NCI-H2196 treated with DMSO at 0.1 percent for 48 hours (cell line): Measurements from ENCODE around the gene RMRP.
"Not testable (repeated sequence)": the region's sequence is repeated elsewhere in the genome, so short reads cannot be mapped to it uniquely, and the experiment has no call there.

Experiments
- DNase-seq: peaks from one replicate; lab custom pipeline; 2025; ENCODE audit not compliant: unreplicated experiment; lab: John Stamatoyannopoulos, UW

Gene RMRP

GRCh38 chr9:35615981-35616680, 41.7 kb downstream of the RMRP start:
- no peak for DNase-seq

GRCh38 chr9:35612843-35613242, 45.0 kb downstream of the RMRP start:
- DNase-seq: no peak

GRCh38 chr9:35612066-35612465, 45.8 kb downstream of the RMRP start:
- DNase-seq: not testable (repeated sequence)

GRCh38 chr9:35611230-35611797, 46.5 kb downstream of the RMRP start:
- DNase-seq: no peak

- DNase-seq: no peak
Observed at GRCh38 chr9:35609820-35610163, 48.0 kb downstream of the RMRP start.

DNA sequence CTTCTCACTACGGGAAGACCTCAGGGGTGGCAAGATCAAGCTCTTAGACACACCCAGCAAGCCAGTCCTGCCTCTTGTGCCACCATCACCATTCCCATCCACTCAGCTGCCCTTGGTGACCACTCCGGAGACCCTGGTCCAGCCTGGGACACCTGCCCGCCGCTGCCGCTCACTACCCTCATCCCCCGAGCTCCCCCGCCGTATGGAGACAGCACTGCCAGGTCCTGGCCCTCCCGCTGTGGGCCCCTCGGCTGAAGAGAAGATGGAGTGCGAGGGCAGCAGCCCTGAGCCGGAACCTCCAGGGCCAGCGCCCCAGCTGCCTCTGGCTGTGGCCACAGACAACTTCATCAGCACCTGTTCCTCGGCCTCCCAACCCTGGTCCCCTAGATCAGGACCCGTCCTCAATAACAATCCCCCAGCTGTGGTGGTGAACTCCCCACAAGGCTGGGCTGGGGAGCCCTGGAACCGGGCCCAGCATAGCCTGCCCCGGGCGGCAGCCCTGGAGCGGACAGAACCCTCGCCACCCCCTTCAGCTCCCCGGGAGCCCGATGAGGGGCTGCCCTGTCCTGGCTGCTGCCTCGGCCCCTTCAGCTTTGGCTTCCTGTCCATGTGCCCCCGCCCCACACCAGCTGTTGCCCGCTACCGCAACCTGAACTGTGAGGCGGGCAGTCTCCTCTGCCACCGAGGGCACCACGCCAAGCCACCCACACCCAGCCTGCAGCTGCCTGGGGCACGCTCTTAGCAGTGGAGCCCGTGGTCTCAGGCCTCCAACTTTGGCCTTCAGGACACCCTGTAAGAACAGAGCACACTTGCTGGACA, 48.6 kb downstream of the RMRP start:
- no peak for DNase-seq

DNA sequence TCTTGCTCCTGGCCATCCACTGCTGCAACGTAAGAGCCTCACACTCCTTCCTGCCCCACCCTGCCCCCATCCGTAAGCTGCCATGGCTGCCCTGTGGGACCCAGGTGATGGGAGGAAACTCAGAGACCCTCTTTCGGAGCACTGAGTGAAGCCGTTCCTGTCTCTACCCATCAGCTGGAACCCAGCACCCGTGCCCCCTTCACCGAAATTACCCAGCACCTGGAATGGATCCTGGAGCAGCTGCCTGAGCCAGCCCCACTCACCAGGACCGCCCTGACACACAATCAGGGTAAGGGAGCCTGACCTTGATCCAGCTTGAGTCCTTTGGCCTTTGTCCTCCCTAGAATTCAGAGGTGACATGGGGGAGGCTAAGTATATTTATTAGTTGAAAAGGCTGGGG, 49.6 kb downstream of the RMRP start:
- no peak for DNase-seq
